Subcutaneous adipose tissue (tissue), 4 donors: ENCODE data around the gene CLUH. TPM values are rescaled to one million over a fixed set of nuclear protein-coding genes. Genes with fewer than 3 reads are reported as not detected.

ENCODE experiments used
- CTCF ChIP-seq: fragments of 450-650 bp; IDR thresholded peaks from one replicate; pipeline ENCODE4 v1.5.1; 2016; ENCODE audit warnings: low read depth, mild to moderate bottlenecking, control low read depth, antibody characterized with exemption, moderate library complexity
- total RNA-seq, 4 donors: library from RNA; depleted of rRNA; stranded (reverse); fragments of >200 nt; gene quantifications; one replicate each; pipeline ENCODE4 v1.1.0, GENCODE V29; 2016

CLUH gene
- total RNA-seq, 4 donors from 2014 or later = 34.7 to 112 (median 39.4) TPM

- no peak for TF ChIP-seq CTCF
These were observed 10.9 kb downstream of the CLUH start for GRCh38 chr17:2700491-2701141.

- no peak for TF ChIP-seq CTCF
These were observed 11.5 kb downstream of the CLUH start for GRCh38 chr17:2700030-2700490.

GRCh38 chr17:2697611-2698162, 13.9 kb downstream of the CLUH start:
- TF ChIP-seq CTCF = no peak

- TF ChIP-seq CTCF = no peak
These were observed 15.4 kb downstream of the CLUH start for GRCh38 chr17:2695961-2696760.

- no peak for TF ChIP-seq CTCF
These were observed 16.2 kb downstream of the CLUH start for GRCh38 chr17:2695243-2695960.

GRCh38 chr17:2694381-2695242, 17.0 kb downstream of the CLUH start:
- no peak for TF ChIP-seq CTCF
